ENCODE data around the gene CBLB. TPM values are rescaled to one million over a fixed set of nuclear protein-coding genes. Genes with fewer than 3 reads are reported as not detected.
"Not testable (repeated sequence)": the region's sequence is repeated elsewhere in the genome, so short reads cannot be mapped to it uniquely, and the experiment has no call there.

The CBLB gene
- total RNA-seq, 1 donor from 2014 or later, result 59.4 TPM

DNA sequence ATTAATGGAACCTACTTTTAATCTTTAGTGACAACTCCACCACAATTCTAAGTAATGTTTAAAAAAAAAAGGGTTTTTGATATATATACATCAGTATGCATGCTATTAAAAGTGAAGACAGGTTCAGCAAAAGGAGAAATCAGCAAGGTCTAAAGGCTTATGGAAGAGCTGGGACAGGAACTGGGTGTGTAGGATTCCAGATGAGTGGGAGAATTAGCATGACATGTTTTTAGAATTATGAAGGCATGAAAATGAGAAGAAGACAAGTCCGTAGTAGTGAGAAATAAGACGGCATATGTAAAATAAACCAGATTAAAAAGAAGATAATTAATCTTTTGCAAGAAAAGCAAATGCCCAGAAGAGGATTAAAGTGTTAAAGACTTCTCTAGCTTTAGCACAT is 52.0 kb downstream of the CBLB start:
- no peak for DNase-seq

GRCh38 chr3:105815331-105815730 is 53.5 kb downstream of the CBLB start:
- DNase-seq, result not testable (repeated sequence)

- DNase-seq, result no peak
These were observed 55.1 kb downstream of the CBLB start for GRCh38 chr3:105813710-105814109.

DNA sequence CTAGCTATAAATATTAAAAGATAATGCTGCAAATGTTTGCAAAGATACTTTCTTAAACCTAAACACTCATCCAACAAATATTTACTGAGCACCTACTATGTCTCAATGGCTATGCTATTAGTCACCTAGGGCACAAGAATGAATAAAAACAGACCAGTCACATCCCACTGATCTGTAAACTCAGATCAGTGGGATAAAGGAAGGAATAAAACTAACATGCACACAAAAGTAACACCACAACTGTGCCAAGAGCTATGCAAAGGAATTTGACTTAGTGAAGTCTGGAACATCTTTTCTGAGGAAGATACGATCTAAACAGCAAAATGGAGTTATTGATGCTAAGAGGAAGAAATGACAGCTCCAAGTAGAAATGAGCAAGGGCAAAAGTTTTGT is 56.6 kb downstream of the CBLB start:
- DNase-seq, result no peak

DNA sequence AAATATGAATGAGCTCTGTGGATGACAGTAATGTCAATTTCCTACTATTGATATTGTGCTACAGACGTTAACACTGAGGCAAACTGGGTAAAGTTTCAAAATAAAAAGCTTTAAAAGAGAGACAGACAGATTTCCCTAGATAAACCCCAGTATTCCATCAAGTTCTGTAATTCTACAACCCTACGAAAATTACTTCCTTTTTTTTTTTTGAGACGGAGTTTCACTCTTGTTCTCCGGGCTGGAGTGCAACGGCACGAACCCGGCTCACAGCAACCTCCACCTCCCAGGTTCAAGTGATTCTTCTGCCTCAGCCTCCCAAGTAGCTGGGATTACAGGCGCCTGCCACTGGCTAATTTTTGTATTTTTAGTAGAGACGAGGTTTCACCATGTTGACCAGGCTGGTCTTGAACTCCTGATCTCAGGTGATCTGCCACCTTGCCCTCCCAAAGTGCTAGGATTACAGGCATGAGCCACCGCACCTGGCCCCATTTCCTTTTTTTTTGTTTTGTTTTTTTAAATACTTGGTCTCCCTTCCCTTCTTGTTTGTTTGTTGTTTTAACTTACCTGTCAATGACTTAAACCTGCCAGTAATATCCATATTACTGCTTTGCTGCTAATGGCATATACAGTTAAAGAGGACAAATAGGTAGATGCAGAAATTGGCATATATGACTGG is 57.2 kb downstream of the CBLB start:
- DNase-seq, result no peak

DNA sequence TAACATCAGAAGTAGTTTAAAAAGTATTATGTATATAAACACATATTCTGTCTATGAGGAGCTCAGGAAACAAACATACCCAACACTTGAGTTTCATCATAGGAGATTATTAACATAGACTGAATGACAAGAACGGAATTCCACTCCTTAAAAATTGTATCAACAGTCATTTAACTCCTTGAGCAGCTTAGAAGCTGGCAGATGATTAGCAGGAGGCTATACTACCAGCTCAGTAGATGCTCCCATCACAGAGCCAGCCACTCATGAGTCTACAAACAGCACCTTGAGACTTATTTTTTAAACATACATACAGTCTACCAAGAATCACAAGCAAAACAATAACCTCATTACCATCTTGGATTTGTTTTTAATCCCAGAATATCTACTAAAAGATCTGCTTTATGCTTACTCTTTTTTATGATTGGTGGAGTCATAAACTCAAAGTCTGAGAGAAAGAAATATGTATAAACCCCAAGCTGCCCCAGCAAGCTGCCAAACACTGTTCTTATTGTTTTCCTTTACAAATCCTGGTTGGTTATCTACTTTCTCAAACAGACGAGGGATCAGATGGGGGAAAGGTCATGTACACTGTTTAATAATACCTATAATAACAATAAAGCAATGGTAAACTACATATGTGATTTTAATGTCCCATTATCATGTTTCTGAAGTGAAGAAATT is 59.5 kb downstream of the CBLB start:
- no peak for DNase-seq

DNA sequence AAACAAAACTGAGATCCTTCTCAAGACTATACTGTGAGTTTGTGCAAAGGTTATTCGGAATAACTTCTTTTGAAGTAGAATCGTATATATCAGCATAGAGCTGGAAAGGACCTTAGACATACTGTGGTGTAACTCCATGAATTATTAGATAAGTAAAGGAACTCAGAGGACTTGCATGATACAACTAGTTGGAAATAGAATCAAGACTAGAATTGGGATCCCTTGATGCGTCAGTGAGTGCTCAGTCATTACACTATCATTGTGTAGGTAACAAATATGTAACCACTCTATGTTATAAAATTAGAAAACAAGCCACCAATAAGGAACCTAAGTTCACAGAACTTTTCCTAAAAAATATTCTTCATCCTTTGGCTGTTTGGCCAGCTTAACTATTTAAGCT is 61.1 kb downstream of the CBLB start:
- DNase-seq, result no peak

DNA sequence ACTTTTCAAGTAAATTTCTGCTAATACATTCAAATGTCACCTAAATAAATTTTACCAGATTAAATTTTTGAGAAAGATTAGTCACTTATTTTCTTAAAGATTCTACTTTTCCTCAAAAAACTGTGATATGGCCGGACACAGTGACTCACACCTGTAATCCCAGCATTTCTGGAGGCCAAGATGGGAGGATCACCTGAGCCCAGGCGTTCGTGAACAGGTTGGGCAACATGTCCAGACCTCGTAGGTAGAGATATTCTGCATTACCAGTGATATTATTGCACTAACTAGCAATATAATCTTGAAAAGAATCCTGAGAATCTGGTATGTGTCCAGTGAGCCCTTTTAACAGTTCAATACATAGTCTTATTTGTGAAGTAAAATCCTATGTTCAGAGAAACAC is 61.7 kb downstream of the CBLB start:
- no peak for DNase-seq

- DNase-seq, result no peak
These were observed 62.5 kb downstream of the CBLB start for GRCh38 chr3:105806359-105806758.

GRCh38 chr3:105805404-105805803 is 63.4 kb downstream of the CBLB start:
- DNase-seq, result no peak

DNA sequence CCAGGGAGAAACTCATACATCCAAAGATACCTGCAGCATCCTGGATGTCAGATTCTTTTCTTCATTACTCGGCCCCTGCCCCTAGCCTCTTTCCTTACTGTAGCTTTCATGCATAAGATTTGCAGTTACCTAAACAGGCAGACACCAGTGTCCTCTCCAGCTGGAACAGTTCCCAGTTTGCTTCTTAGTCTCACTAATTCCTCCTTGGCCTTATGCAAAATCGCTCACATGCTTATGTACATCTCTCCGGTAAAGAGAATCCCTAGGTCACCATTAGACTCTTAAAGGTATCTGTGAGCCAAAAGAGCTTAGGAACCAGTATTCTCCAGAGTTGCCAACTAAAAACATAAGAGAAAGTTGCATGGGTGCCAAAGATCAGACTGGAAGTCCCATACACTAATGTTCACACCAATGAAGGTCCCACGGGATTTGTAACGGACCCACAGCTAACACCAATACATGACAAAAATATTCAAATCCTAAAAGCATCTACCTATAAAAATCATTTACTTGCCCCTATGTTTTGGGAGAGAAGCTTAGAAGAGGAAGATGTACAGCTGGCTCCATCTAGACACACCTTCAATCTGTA is 66.6 kb downstream of the CBLB start:
- DNase-seq, result peak; percentile 60

GRCh38 chr3:105801397-105801796 is 67.4 kb downstream of the CBLB start:
- DNase-seq, result no peak

- no peak for DNase-seq
These were observed 68.5 kb downstream of the CBLB start for GRCh38 chr3:105800320-105800719.

- no peak for DNase-seq
These were observed 69.5 kb downstream of the CBLB start for GRCh38 chr3:105799286-105799685.

- DNase-seq, result no peak
These were observed 70.4 kb downstream of the CBLB start for GRCh38 chr3:105798381-105798934.

DNA sequence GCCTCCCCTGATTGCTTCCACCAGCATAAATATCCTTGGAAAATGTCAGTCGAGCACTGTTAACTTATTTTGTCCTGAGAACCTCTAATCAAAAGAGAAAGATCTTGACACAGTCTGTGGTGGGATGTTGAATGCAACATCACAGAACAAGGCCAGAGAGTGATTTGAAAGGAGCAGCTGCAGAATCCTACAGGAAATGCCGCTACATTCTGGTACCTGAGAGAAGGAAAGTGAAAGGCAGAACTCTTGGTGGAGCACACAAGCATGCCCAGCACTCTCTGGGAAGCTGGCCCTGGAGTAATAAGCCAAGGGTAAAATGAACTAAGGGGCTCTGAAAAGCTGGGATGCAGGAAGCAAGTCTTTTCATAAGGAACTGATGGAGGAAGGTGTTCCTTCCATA is 75.8 kb downstream of the CBLB start:
- DNase-seq, result no peak

DNA sequence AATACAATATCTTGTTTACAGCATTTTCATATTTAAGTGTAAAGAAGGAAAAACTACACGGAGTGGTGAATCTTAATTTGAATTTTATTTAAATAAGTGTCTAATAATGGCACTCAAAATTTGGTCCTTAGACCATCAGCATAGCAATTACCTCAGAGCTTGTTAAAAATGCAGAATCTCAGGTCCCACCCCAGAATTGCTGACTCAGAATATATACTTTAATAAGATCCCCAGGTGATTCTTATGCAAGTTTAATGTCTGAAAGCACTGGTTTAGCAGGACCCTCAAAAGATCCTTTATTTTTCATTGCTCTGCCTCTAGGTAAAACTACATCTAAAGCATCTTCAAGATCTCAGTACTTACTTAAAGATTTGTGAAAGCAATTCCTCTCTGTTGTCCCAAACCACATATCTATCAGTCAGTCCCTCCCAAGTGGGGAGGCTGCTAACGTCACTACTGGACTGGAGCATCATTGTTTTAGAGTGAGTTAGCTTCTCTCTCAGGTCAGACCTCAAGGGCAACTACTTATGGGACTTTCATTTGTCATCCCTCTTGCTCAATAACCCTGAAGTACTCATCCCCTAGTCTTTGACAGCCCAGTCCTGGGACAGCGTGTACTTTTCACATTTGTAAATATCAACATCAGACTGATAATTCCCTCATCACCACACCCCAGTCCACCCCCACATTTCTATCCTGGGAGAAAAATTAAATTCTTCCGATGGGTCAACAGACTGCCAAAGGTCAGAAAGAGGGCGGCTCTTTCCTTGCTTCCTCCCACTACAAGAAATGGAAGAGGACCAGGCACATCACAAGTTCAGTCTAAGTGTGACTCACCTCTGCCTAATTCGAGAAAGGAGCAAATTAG is 76.7 kb downstream of the CBLB start:
- DNase-seq, result peak; percentile 13

DNA sequence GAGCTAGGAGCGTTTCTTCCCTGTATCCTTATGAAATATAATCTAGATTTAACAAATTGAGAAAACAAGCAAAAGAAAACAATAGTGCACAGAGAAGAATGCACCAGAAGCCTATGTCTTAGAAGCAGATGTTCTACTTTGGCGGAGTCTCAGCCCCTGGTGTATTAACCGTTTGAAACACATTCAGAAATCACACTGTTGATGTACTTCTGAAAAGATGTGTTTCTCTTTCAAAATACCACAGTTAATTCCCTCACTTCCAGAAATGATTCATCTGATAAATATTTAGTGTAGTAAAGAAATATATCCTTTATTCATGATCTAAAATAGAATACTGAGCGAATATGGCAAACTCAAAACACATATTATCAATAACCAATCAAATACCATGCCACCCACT is 77.7 kb downstream of the CBLB start:
- peak; percentile 53 for DNase-seq

DNA sequence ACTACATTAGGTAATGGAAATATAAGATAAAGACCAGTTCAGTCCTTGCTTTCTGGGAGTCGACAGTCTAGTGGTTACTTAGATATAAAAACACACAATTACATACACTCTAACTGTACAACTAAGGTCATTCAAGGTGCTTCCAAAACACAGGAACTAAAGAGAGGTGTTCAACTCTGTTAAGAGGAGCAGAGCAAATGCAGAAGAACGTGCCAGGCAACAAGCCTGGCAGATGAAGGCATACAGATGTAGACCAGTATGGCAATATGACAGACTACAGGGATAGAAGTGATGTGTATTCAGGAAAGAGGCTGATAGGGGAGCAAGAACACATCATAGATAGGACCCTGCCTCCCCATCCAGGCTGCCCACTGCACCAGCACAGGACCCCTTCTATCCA is 78.3 kb downstream of the CBLB start:
- DNase-seq, result no peak

DNA sequence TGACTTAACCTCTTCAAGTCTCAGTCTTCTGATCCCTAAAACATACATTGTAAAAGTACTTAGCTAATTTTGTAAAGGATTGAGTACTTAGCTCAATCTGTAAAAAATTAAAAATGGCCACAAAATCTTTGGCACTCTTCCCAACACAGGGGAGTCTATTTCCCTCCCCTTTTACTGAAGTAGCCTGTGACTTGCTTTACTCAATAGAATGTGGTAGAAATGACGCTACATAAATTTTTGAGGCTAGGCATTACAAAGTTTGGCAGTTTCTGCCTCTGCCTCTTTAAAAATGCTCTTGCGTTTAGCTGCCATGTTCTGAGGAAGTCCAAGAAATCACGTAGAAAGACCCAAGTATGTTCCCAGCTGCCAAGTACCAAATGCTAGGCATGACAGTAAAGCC is 80.2 kb downstream of the CBLB start:
- no peak for DNase-seq

- no peak for DNase-seq
These were observed 81.4 kb downstream of the CBLB start for GRCh38 chr3:105787453-105787852.

GRCh38 chr3:105786990-105787389 is 81.8 kb downstream of the CBLB start:
- no peak for DNase-seq

- DNase-seq, result no peak
These were observed 82.6 kb downstream of the CBLB start for GRCh38 chr3:105786241-105786640.

All from tongue (tissue), 2 donors.